ENCODE measurements around the gene THAP4.

GRCh38 chr2:241560883-241561474 lies 76.0 kb downstream of the THAP4 start:
- TF ChIP-seq CTCF (IDR thresholded peaks at IDR 0.05): no peak
- TF ChIP-seq EP300 (IDR thresholded peaks at IDR 0.05): no peak
